ENCODE data around the gene SPEF1. TPM values are rescaled to one million over a fixed set of nuclear protein-coding genes. Genes with fewer than 3 reads are reported as not detected.

The SPEF1 gene
- total RNA-seq, 4 donors from 2014 or later: not detected

GRCh38 chr20:3729378-3729777 lies 51.9 kb downstream of the SPEF1 start:
- WGBS, 2 donors (ENCODE audit: low coverage in 1 of 2): 80% methylated on average over 1 of the region's 6 CpGs; no CpG with 5 or more reads in 1 of the 2 donors
- no peak for TF ChIP-seq EP300 (IDR thresholded peaks at IDR 0.05)
- TF ChIP-seq, protein P1, sequence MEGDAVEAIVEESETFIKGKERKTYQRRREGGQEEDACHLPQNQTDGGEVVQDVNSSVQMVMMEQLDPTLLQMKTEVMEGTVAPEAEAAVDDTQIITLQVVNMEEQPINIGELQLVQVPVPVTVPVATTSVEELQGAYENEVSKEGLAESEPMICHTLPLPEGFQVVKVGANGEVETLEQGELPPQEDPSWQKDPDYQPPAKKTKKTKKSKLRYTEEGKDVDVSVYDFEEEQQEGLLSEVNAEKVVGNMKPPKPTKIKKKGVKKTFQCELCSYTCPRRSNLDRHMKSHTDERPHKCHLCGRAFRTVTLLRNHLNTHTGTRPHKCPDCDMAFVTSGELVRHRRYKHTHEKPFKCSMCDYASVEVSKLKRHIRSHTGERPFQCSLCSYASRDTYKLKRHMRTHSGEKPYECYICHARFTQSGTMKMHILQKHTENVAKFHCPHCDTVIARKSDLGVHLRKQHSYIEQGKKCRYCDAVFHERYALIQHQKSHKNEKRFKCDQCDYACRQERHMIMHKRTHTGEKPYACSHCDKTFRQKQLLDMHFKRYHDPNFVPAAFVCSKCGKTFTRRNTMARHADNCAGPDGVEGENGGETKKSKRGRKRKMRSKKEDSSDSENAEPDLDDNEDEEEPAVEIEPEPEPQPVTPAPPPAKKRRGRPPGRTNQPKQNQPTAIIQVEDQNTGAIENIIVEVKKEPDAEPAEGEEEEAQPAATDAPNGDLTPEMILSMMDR (IDR thresholded peaks at IDR 0.05): no peak
- TF ChIP-seq POLR2AphosphoS5 (IDR thresholded peaks at IDR 0.05): no peak
- TF ChIP-seq POLR2A (IDR thresholded peaks at IDR 0.05): no peak
- Histone ChIP-seq H3K9me3 (no peaks in the 10 kb centered on the region), H3K36me3 (no peaks in the 10 kb centered on the region), H3K27ac (peak overlapping the region in 1 of 4 donors; percentile 58), H3K4me3 (no peak overlapping the region), H3K4me1 (peaks cover 0 to 33% (median 11%) of the 10 kb centered on the region in 3 donors), H3K27me3 (peaks cover 66% of the 10 kb centered on the region)
- no peak for ATAC-seq

DNA sequence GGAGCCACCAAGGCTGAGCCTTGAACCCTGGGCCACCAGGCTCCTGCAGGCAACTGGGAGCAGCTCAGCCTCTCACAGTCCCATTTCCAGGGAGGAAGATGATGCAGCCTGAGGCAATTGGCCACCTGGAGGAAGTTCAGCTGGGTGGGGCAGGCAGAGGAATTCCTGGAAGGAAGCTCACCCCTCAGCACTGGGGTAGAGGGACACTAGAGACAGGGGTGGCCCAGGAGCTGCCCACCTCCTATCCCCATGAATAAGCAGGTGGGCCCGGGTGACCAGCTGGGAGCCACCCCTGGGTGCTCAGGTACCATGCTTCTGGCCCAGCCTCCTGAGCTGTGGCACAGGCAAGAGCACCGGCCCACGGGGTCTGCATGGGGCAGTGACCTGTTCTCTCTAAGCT lies 52.4 kb downstream of the SPEF1 start:
- WGBS, 2 donors (ENCODE audit: low coverage in 1 of 2): no CpG with 5 or more reads among the region's 3 CpGs
- no peak for TF ChIP-seq EP300 (IDR thresholded peaks at IDR 0.05)
- TF ChIP-seq POLR2A (IDR thresholded peaks at IDR 0.05): no peak
- TF ChIP-seq POLR2AphosphoS5 (IDR thresholded peaks at IDR 0.05): no peak
- TF ChIP-seq, protein P1 (IDR thresholded peaks at IDR 0.05): no peak
- H3K27ac ChIP-seq: peak overlapping the region in 1 of 4 donors; percentile 58

DNA sequence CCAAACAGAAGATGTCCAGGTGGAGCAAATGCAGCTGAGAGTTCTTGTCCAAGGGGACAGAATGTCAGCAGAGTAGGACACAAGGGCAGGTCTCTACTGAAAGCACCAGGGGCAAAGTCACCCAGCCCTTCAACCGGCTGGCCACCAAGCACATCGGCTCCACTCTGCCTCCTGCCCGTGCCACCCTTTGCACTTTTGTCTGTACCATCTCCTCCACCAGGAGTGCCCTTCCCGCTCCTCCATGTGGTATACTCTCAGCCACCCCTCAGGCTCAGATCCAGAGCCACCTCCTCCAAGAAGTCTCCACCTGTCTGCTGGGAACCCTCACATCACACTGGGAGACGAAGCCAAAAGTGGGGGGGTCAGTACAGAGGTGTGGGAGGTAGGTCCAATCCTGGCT lies 52.9 kb downstream of the SPEF1 start:
- no peaks in the 10 kb centered on the region for H3K36me3 ChIP-seq
- ATAC-seq: no peak
- H3K27me3 ChIP-seq: peaks cover 61% of the 10 kb centered on the region
- no peak overlapping the region for H3K4me3 ChIP-seq
- peak overlapping the region in 3 of 4 donors; percentile 17 to 58 (median 51) for H3K27ac ChIP-seq
- TF ChIP-seq EP300 (IDR thresholded peaks at IDR 0.05) (no peak), POLR2AphosphoS5 (IDR thresholded peaks at IDR 0.05) (no peak), POLR2A (IDR thresholded peaks at IDR 0.05) (no peak)
- TF ChIP-seq, protein P1 (IDR thresholded peaks at IDR 0.05): no peak
- WGBS, 2 donors (ENCODE audit: low coverage in 1 of 2): 95% methylated on average over 3 of the region's 5 CpGs; no CpG with 5 or more reads in 1 of the 2 donors
- H3K9me3 ChIP-seq: no peaks in the 10 kb centered on the region
- peaks cover 0 to 33% (median 11%) of the 10 kb centered on the region in 3 donors for H3K4me1 ChIP-seq

More for the DNA sequence above, 52.4 kb downstream of the SPEF1 start:
- Histone ChIP-seq H3K27me3 (peaks cover 65% of the 10 kb centered on the region), H3K4me1 (peaks cover 0 to 33% (median 11%) of the 10 kb centered on the region in 3 donors), H3K36me3 (no peaks in the 10 kb centered on the region), H3K4me3 (no peak overlapping the region), H3K9me3 (no peaks in the 10 kb centered on the region)
- ATAC-seq: no peak

Other genes with a start within 250 kb of the SPEF1 start
- gene GFRA4, start 118.0 kb downstream of the SPEF1 start, total RNA-seq: not detected
- 100 to 1,000 TPM in 1 of 4 donors, 10 to 100 TPM in 3; 15.9 to 105 (median 70.1) TPM for gene ADAM33, start 99.4 kb downstream of the SPEF1 start, total RNA-seq
- 10 to 100 TPM; 10.1 to 17.2 (median 11.9) TPM for gene SIGLEC1, start 68.8 kb downstream of the SPEF1 start, total RNA-seq
- 10 to 100 TPM in 2 of 4 donors, 1 to 10 TPM in 2; 9.6 to 19.3 (median 14.4) TPM for gene HSPA12B, start 48.8 kb downstream of the SPEF1 start, total RNA-seq
- 10 to 100 TPM; 36.1 to 74.7 (median 59.3) TPM for gene ADISSP, start 13.7 kb downstream of the SPEF1 start, total RNA-seq
- gene CENPB, start 5.3 kb upstream of the SPEF1 start, total RNA-seq: 100 to 1,000 TPM; 134 to 200 (median 139) TPM
- 10 to 100 TPM; 14.5 to 39.7 (median 38.4) TPM for gene CDC25B, start 14.9 kb upstream of the SPEF1 start, total RNA-seq
- 10 to 100 TPM; 10.4 to 12.1 (median 11.0) TPM for gene AP5S1, start 39.1 kb upstream of the SPEF1 start, total RNA-seq
- gene MAVS, start 65.4 kb upstream of the SPEF1 start, total RNA-seq: 10 to 100 TPM; 28.5 to 50.0 (median 40.1) TPM
- 10 to 100 TPM; 49.0 to 58.1 (median 54.3) TPM for gene PANK2, start 107.9 kb upstream of the SPEF1 start, total RNA-seq
- 10 to 100 TPM; 10.1 to 16.2 (median 15.2) TPM for gene RNF24, start 234.1 kb upstream of the SPEF1 start, total RNA-seq